HG02571 (cell line): ENCODE measurements around the gene ZSCAN32.

Experiments
- ATAC-seq: cut with Tn5 transposase; IDR thresholded peaks from one replicate; pipeline ENCODE4 v1.9.1; 2021; ENCODE audit warnings: mild to moderate bottlenecking, moderate library complexity; ENCODE audit not compliant: unreplicated experiment

ZSCAN32 gene

GRCh38 chr16:3400779-3401688 lies at the start of gene ZSCAN32, which contains the start of gene ZNF174:
TSS of gene ZSCAN32 (minus strand) at chr16:3401004. CDS start at chr16:3397557, 3,447 bp downstream.
TSS of gene ZNF174 (plus strand) at chr16:3401215. CDS start at chr16:3402005, 790 bp downstream.
- ATAC-seq, result peak; percentile 97

DNA sequence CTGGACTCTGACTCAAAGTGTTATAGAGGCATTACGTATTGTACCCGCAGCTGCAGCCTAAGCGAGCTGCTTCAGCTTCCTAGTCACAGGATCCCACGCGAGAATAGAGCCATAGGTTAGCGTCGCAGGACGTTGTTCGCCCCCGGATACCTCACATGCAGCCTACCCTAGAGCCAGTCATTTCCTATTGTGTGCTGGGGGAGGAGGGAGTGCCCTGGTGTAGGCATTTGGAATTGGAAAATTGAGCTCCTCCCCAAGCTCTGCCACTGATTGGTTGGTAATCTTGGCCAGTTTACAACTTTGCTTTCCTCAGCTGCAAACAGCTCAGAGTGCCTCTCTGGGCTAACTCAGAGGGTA lies 43.2 kb upstream of the ZSCAN32 start:
- ATAC-seq, result peak; percentile 12

DNA sequence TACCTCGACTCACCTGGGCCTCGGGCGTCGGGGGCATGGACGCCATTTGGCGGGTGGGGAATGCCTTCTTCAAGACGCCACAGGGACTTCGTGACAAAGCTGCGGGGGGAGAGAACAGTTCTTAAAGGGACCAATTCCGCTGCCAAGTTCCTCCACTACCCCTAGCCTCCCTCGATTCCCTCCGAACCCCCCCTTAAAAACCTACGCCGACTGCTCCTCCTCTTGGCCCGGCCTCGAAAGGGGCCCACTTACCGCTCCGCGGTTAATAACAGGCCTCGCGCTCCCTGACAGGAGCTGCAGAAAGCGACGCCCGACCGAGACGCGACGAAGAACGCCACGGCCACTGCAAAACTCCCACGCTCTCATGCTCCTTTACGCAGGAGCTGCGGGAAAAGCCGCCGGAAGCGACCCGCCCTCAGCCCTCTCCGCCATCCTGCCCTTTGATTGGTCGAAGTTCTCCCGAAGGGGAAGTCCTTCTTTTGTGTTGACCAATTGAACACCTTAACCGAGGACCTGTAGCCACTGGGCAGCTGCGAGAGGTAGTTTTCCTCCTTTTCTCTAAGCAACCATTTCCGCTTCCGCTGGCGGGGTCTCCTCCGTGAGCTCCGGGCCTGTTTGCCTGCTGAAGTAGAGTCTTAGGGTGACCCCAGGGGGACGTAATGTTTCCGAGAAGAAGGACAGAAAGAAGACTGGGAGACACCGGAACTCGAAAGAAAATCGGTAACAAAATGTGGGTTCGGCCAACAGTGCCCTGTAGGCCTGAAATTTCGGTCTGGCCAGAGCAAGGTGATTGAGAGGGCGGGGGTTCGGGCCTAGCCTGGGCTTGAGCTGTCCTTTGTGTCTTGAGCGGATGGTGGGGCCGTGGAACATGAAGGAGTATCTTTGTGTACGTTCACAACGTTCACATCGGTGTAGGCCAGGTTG lies 42.6 kb upstream of the ZSCAN32 start, which contains the start of the genes NAA60 and ZNF597:
NAA60 (plus strand) TSS at position 573 of the 924 bp plus-strand sequence. CDS start 32,548 bp downstream, outside the sequence.
ZNF597 (minus strand) TSS at position 397 of the 924 bp plus-strand sequence; CDS start at position 46, 351 bp downstream.
- ATAC-seq, result peak; percentile 80

DNA sequence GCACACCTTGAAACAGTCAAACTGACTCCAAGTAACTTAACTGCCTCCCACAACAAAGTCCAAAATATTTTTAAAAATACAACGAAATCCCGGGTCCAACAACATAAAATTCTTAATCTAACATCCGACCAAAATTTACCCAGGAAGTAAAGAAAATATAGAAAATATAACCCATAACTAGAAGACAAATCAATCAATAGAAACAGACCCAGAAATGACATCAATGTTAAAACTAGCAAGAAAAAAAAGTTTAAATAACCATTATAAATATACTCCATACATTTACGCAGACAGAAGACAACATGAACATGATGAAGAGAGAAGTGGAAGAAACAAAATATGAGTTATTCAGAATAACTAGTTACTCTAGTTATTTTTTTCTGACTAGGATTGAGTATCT lies 38.8 kb upstream of the ZSCAN32 start:
- no peak for ATAC-seq

GRCh38 chr16:3434373-3434772 lies 33.6 kb upstream of the ZSCAN32 start:
- ATAC-seq, result no peak

DNA sequence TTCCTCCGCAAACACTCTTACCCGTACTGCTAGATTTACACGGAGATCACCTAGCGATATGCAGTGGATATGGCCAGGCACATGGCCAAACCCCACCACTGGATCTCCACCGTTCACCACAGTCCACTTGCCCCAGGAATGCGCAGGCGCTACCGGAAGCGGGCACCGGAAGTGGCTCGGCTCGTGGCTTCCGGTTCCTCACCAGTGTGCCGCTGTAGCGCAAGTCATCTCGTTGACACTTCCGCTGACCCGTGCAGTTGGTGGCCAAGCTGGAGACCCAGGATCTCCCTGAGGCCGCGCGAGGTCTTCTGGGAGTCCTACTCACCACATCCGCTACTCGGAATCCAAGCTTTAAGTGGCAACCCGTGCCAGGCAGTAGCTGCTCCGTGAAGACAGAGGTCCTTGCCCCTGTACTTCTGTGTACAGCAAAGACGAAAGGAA lies 31.0 kb upstream of the ZSCAN32 start:
- no peak for ATAC-seq

GRCh38 chr16:3413730-3414379 lies 13.1 kb upstream of the ZSCAN32 start:
- no peak for ATAC-seq

GRCh38 chr16:3408561-3409197 lies 7.9 kb upstream of the ZSCAN32 start:
- ATAC-seq, result no peak

- ATAC-seq, result no peak
These were observed 1.1 kb upstream of the ZSCAN32 start for GRCh38 chr16:3401719-3402397.

DNA sequence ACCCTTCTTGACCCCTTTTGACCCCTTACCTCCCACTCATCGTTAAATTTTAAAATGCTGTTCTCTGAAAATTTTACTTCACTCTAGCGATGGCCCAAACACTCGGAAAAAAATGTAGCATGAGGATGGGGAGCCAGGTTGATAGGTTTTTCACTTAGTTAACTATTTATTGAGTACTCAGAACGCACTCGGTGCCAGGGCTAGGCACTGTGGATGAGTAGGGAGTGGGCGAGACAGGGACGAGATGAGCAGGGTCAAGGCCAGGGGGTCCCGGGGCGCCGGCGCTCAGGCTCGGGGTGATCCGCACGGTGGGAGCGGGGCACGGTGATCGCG lies 392 bp downstream of the ZSCAN32 start:
- ATAC-seq, result no peak

DNA sequence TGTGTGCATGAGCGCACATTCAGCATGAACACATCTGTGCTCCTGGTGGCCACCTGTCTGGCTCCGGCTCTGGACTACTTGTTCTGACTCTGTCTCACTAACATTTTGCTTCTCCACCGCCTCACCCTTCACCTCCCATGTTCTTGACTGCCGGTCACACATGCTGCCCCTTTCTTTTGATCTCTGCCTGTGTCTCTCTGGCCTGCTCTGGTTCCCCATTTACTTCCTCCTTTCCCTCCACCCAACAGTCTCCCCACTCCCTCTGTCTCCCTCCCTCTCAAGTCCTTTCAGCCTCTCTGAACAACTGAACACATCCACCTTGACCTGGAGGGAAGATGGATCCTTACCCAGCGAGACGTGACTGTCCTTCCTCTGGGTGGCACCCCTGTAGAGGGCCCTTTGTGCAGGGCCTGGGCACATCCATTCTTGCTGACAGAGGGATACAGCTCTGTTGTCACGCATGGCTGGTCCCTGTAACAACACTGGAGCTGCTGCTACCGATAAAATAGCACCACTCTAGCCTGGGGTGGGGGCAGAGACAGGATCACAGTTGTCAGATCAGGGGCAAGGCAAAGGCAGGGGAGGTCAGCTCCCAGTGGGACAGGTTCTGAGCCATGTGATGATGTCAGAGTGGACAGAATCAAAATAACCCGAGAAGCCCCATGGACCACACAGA lies 11.0 kb downstream of the ZSCAN32 start:
- ATAC-seq, result no peak

- ATAC-seq, result no peak
These were observed 12.5 kb downstream of the ZSCAN32 start for GRCh38 chr16:3388325-3388724.

DNA sequence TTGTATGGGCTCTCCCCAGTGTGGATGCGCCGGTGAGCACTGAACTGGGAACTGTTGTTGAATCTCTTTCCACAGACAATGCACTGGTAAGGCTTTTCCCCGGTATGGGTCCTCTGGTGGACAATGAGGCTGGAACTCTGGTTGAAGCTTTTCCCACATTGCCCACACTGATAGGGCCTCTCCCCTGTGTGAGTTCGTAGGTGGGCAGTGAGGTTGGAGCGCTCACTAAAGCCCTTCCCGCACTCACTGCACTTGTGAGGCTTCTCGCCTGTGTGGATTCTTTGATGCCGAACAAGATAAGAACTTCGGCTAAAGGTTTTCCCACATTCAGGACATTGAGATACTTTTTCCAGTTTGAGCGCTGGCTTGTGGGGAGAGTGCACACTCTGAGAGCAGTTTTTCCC lies 17.8 kb downstream of the ZSCAN32 start:
- no peak for ATAC-seq

DNA sequence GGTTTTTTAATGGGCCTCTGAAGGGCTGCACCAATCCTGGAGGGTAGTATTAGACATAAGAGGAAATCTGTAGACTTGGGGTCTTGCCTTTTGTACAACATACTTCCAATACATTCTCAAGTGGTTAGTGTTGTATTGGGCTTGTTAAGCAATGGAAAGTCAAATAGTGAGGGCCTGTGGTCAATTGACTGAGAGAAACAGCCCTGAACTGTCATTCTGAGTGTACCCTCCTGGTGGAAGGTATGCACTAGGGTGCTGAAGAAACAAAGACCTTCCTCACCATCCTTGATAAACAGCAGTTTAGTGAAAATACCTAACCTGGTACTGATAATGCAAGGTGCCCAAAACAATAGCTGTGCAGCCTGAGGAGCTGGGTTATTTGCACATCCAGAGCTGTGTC lies 22.9 kb downstream of the ZSCAN32 start:
- ATAC-seq, result no peak

DNA sequence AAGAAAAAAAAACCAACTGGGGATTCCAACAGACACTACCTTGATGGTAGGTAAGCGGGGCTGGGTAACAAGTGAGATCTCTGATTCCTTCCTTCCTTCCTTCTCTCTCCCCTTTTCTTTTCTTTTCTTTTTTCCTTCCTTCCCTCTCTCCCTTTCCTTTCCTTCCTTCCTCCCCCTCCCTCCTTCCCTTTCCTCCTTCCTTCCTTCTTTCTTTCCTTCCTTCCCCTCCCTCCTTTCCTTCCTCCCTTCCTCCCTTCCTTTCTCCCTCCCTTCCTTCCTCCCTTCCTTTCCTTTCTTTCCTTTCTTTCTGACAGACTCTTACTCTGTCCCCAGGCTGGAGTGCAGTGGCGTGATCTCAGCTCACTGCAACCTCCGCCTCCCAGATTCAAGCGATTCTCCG lies 25.1 kb downstream of the ZSCAN32 start:
- no peak for ATAC-seq

DNA sequence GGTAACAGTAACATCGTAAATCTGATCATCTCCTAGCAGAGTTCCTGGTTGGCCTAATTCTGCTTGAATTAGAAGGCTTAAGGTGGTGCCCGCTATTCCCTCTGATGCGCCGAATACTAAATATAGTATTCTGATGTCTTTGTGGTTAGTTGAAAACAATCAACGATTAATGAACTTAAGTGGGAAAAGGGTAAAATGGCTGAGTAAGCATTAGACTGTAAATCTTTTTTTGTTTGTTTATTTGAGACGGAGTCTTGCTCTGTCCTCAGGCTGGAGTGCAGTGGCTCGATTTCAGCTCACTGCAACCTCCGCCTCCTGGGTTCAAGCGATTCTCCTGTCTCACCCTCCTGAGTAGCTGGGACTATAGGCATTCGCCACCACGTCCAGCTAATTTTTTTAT lies 31.7 kb downstream of the ZSCAN32 start:
- ATAC-seq, result no peak

DNA sequence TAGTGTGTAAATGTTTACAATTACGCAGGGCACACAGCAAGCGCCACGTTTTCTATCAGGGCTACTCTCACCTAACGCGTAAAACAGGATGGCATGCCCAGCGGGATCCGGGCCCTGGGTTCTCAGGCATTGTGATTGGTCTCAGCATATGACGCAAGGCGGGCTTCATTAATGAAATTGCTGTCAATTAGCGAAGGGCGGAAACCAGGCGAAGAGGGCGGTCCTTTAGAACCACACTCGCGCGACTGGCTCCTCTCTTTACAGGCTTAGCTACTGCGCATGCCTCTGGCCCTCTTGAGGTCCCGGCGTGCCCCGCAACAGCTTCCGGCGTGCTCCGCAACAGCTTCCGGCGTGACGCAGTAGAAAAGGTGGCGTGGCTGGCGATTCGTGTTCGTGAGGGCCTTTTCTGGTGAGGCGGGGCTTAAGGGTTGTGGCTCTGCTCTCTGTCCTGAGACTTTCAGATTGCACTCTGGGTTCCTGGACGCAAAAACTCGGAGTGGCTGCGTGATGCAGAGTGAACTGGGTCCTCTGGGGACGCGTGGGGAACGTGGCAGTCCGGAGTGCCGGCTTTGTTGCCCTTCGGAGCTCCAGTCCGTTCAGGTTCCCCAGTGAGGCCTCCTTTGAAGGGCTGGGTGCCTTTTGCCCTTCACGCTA lies 35.9 kb downstream of the ZSCAN32 start:
- no peak for ATAC-seq

DNA sequence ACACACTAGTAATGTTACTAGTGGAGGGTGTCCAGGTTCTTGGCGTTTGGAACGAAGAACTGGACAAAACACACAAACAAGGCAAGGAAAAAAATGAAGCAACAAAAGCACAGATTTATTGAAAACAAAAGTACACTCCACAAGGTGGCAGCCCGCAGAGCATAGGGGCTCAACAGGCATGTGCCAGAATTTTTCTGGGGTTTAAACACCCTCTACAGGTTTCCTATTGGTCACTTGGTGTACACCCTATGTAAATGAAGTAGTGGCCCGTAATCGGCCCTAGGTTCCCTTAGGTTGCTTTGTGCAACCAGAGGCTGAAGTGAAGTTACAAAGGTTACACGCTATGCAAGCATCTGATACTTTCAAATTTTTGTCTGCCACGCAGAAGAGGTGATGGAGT lies 37.0 kb downstream of the ZSCAN32 start:
- no peak for ATAC-seq

GRCh38 chr16:3362931-3363330 lies 37.9 kb downstream of the ZSCAN32 start:
- ATAC-seq, result no peak
